ENCODE results near the gene PODXL2.

DNA sequence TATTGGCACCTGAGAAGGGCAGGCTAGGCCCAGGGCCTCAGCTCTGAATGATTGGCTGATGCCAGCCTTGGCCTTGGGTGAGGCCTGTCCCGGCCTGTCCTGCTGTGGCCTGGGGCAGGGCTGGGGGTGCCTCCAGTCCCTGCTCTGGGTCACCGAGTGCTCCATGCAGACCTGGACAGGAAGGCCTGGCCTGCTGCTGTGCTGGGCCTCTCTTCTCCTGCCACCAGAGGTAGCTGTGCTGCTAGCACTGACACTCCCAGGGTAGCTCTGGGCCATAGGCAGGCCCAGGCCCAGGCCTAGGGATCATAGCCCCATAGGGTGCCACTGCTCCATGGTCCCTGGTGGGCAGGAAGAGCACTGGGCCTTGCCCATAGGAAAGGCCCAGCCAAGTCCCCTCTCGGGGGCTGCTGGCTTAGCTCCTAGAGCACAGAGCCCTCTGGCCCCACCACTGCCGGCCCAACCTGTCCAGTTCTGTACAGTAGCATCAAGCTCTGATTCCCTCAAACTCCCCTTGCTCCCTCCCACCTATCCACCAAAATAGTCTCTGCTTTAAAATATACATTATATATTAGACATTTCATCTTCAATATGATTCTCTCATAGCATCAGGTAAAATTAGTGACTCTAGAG lies 62.0 kb downstream of the PODXL2 start:
- no peak for TF ChIP-seq EZH2 (IDR thresholded peaks at IDR 0.05; ENCODE audit: insufficient read depth, low read length)
- TF ChIP-seq, protein P1, sequence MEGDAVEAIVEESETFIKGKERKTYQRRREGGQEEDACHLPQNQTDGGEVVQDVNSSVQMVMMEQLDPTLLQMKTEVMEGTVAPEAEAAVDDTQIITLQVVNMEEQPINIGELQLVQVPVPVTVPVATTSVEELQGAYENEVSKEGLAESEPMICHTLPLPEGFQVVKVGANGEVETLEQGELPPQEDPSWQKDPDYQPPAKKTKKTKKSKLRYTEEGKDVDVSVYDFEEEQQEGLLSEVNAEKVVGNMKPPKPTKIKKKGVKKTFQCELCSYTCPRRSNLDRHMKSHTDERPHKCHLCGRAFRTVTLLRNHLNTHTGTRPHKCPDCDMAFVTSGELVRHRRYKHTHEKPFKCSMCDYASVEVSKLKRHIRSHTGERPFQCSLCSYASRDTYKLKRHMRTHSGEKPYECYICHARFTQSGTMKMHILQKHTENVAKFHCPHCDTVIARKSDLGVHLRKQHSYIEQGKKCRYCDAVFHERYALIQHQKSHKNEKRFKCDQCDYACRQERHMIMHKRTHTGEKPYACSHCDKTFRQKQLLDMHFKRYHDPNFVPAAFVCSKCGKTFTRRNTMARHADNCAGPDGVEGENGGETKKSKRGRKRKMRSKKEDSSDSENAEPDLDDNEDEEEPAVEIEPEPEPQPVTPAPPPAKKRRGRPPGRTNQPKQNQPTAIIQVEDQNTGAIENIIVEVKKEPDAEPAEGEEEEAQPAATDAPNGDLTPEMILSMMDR (IDR thresholded peaks at IDR 0.05; ENCODE audit: insufficient read depth, low read depth, low read length) = peak; percentile 47

All from astrocyte (in vitro differentiated cells and primary cell).